ENCODE results near the gene CCR6. TPM values are rescaled to one million over a fixed set of nuclear protein-coding genes. Genes with fewer than 3 reads are reported as not detected.
A peak's percentile ranks its signal among the peaks of the same experiment; 100 is the strongest.

The CCR6 gene
- total RNA-seq, 2 donors from 2014 or later = 57.4 to 60.5 TPM

DNA sequence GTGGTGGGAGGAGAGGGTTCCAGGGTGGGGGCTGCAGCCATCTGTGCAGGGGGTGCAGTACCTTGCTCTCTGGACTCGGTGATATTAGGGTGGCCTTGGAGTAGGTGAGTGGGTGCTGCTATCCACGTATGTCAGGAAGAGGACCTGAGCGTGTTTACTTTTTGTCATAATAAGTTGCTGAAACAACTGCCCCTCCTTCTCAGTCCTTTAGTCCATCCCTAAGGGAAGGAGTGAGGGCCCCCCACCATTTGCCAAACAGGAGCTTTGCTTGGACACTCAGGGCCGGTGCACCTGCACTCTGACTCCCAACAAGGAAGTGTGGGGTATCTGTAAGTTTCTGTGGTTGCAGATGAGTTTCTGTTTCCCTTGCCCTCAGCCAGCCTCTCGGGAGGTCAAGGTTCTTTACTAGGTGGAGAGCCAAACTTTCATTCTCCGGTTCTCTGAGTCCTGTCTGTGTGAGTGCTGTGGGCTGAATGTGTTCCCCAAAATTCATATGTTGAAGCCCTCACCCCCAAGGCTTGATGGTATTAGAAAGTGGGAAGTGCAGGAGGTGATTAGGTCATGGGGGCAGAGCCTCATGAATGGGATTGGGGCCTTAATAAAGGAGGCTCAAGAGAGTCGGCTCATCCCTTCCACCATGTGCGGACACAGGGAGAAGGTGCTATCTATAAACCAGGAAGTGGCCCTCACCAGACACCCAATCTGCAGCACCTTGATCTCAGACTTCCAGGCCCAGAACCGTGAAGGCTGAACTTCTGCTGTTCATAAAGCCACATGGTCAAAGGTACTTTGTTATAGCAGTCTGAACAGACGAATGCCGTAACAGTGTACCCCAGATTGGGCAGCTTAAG lies 19.6 kb upstream of the CCR6 start:
- no peaks in the 10 kb centered on the region for H3K9me3 ChIP-seq (ENCODE audit: control insufficient read depth, low read length, poor library complexity, severe bottlenecking)
- Mint-ChIP-seq H3K4me1 (peaks cover 38% of the 10 kb centered on the region), H3K36me3 (ENCODE audit: low read depth) (no peaks in the 10 kb centered on the region), H3K27me3 (no peaks in the 10 kb centered on the region), H3K27ac (peak overlapping the region; percentile 86), H3K4me3 (peak overlapping the region; percentile 39)
- DNase-seq = no peak
- ATAC-seq = peak; percentile 48

DNA sequence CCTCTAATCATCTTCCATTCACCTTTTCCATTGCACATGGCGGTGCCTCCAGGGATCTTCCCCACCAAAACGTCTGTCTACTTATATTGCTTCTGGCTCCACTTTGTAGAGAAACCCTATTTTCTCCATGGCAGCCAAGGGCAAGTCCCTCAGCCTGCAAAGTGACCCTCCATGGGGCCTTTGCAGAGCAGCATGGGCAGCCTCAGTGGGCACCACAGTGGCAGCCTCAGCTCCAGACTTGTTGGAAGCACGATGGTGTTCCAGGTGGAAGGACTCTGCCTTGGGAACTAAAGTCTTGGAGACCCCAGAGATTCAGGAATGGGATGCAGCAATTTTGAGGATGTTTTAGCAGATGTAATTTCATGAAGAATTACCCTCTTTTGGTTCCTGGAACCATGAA lies 18.5 kb upstream of the CCR6 start:
- peaks cover 32% of the 10 kb centered on the region for H3K4me1 Mint-ChIP-seq
- peak overlapping the region; percentile 28 for H3K4me3 Mint-ChIP-seq
- H3K9me3 ChIP-seq (ENCODE audit: control insufficient read depth, low read length, poor library complexity, severe bottlenecking) = no peaks in the 10 kb centered on the region
- H3K27me3 Mint-ChIP-seq = no peaks in the 10 kb centered on the region
- H3K36me3 Mint-ChIP-seq (ENCODE audit: low read depth) = no peaks in the 10 kb centered on the region
- DNase-seq (no peak), ATAC-seq (no peak)
- no peak overlapping the region for H3K27ac Mint-ChIP-seq

DNA sequence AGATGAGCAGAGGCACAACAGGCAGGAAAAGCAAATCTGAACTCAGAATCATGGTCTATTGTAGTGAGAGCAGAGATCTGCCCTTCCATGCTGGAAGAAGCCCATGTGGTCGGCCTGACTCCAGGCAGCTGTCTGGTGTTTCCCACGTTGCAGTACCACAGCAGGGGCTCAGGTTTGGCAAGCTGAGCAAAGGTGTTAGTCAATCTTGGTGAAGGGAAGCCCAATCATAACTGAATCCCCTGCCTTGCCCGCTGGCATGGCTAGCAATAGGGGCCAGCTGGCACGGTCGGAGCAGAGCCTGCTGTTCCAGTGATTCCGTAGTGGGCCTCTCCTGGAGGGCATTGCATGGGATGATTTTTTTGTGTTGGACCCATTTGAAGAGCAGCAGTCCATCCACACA lies 17.8 kb upstream of the CCR6 start:
- DNase-seq = no peak
- no peak overlapping the region for H3K27ac Mint-ChIP-seq
- ATAC-seq = no peak
- H3K9me3 ChIP-seq (ENCODE audit: control insufficient read depth, low read length, poor library complexity, severe bottlenecking) = no peaks in the 10 kb centered on the region
- no peaks in the 10 kb centered on the region for H3K27me3 Mint-ChIP-seq
- H3K4me1 Mint-ChIP-seq = peaks cover 34% of the 10 kb centered on the region
- no peaks in the 10 kb centered on the region for H3K36me3 Mint-ChIP-seq (ENCODE audit: low read depth)
- H3K4me3 Mint-ChIP-seq = no peak overlapping the region

DNA sequence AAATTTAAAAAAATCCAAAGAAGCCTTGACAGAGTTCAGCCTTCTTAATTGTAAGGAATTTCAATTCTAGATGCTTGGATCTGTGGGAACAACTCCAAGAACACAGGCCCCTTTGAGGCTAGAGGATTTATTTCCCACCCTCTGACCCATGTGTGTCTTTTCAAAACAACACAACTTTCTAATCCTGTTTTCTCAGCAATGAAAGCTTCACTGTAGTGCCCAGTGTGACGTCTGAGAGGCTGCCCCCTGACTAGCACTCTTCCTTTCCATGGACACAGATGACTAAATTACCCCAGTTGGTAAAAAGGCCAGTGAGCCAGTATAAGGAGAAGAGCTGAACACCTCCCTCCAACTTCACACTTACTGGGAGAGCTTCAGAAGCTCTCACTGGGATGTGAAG lies 16.5 kb upstream of the CCR6 start:
- ATAC-seq (no peak), DNase-seq (no peak)
- H3K9me3 ChIP-seq (ENCODE audit: control insufficient read depth, low read length, poor library complexity, severe bottlenecking) = no peaks in the 10 kb centered on the region
- Mint-ChIP-seq H3K4me1 (peaks cover 40% of the 10 kb centered on the region), H3K4me3 (no peak overlapping the region), H3K36me3 (ENCODE audit: low read depth) (no peaks in the 10 kb centered on the region), H3K27ac (no peak overlapping the region), H3K27me3 (no peaks in the 10 kb centered on the region)

DNA sequence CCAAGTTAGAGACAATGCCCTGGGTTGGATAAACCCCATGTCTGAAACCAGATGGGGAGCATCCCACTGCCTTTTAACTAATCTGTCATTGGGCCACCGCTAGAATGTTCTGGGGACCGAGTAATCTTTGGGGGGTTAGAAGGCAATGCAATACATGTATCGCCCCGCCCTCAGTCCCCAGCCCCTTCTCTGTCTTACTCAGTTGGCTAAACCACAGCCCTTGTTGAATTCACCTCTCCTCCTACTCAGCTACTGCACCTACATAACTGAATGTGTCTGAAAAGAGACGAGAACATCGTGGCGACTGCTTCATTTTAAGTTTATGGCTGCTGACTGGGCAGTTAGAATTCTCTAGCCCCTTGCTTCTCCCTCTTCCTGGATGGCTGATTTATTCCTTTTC lies 15.1 kb upstream of the CCR6 start:
- Mint-ChIP-seq H3K4me3 (no peak overlapping the region), H3K27ac (peak overlapping the region; percentile 32), H3K4me1 (peaks cover 49% of the 10 kb centered on the region), H3K36me3 (ENCODE audit: low read depth) (peaks cover 9% of the 10 kb centered on the region), H3K27me3 (no peaks in the 10 kb centered on the region)
- H3K9me3 ChIP-seq (ENCODE audit: control insufficient read depth, low read length, poor library complexity, severe bottlenecking) = no peaks in the 10 kb centered on the region
- no peak for ATAC-seq
- no peak for DNase-seq

DNA sequence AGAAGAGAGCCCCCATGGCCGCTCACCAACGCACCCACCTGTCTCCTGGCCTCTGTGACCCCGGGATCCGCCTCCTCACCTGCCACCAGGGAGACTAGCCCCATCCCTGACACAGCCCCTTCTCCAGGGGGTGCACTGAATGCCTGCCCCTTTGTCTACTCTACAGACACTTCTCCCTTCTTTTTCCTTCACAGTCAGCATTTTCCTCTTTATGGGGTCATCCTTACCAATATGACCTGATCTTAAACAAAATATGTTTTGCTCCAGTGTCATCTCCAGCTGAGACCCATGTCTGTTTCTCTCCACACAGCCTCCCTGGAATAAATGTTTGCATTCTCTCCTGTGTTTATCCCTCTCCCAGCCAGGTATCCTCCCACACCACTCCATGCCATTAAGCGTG lies 14.6 kb upstream of the CCR6 start:
- DNase-seq (no peak), ATAC-seq (no peak)
- H3K36me3 Mint-ChIP-seq (ENCODE audit: low read depth) = peaks cover 12% of the 10 kb centered on the region
- no peaks in the 10 kb centered on the region for H3K9me3 ChIP-seq (ENCODE audit: control insufficient read depth, low read length, poor library complexity, severe bottlenecking)
- H3K27ac Mint-ChIP-seq = peak overlapping the region; percentile 32
- no peak overlapping the region for H3K4me3 Mint-ChIP-seq
- H3K4me1 Mint-ChIP-seq = peaks cover 49% of the 10 kb centered on the region
- no peaks in the 10 kb centered on the region for H3K27me3 Mint-ChIP-seq

DNA sequence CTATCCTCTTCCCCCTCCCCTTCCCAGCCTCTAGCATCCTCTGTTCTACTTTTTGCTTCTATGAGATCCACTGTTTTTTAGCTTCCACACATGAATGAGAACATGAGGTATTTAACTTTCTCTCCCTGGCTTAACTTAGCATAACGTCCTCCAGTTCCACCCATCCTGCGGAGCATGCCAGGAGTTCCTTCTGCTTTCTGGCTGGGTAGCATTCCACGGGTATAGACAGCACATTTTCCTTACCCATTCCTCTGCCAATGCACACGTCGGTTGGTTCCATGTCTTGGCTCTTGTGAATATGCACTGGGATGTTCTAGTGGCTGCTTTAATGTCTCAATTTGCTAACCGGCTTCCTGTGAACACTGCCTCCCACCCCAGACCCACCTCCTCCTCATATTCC lies 13.2 kb upstream of the CCR6 start:
- ATAC-seq (no peak), DNase-seq (no peak)
- H3K27ac Mint-ChIP-seq = peak overlapping the region; percentile 100
- H3K27me3 Mint-ChIP-seq = no peaks in the 10 kb centered on the region
- H3K4me1 Mint-ChIP-seq = peaks cover 54% of the 10 kb centered on the region
- peak overlapping the region; percentile 100 for H3K4me3 Mint-ChIP-seq
- no peaks in the 10 kb centered on the region for H3K9me3 ChIP-seq (ENCODE audit: control insufficient read depth, low read length, poor library complexity, severe bottlenecking)
- H3K36me3 Mint-ChIP-seq (ENCODE audit: low read depth) = peaks cover 16% of the 10 kb centered on the region

DNA sequence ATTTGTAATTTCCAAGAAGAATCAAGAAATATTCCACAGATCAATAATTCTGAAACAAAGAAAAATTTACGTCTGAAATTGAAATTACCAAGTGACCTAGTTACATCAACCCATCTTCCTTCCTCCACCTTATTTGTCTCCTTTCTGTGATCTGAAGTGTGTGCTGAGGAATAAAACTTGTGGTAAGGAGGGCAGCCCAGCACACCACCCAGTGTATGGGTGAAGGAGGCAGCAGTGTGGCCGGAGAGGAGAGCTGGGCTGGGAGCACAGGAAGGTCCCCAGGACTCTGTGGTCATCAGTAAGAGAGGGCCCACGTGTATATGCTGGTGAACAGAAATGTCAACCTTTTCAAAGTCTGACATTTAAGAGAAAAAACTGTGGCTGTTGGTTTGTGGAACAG lies 11.3 kb upstream of the CCR6 start:
- H3K36me3 Mint-ChIP-seq (ENCODE audit: low read depth) = peaks cover 19% of the 10 kb centered on the region
- peak overlapping the region; percentile 100 for H3K27ac Mint-ChIP-seq
- no peak for DNase-seq
- no peaks in the 10 kb centered on the region for H3K9me3 ChIP-seq (ENCODE audit: control insufficient read depth, low read length, poor library complexity, severe bottlenecking)
- peak overlapping the region; percentile 100 for H3K4me3 Mint-ChIP-seq
- H3K4me1 Mint-ChIP-seq = peaks cover 72% of the 10 kb centered on the region
- H3K27me3 Mint-ChIP-seq = no peaks in the 10 kb centered on the region
- ATAC-seq = peak; percentile 26

DNA sequence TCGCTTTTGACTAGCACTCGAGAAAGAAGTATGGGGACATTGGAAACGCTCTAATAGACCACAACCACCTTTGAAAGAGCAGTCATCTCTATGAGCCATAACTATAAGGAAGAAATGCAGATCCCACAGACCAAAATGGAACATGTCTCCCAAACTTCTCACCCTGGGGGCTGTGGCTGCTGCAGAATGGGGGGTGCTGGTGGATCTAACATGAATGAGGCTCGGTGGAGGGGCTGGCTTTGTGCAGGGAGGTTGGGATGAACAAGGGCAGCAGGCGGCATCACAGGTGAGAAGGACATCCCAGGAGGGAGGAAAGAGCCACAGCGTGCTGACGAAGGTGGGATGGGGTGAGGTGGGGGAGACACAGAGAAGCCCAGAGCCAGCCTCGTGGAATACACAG lies 10.5 kb upstream of the CCR6 start:
- Mint-ChIP-seq H3K36me3 (ENCODE audit: low read depth) (peaks cover 19% of the 10 kb centered on the region), H3K4me1 (peaks cover 77% of the 10 kb centered on the region), H3K27me3 (no peaks in the 10 kb centered on the region), H3K27ac (peak overlapping the region; percentile 100), H3K4me3 (peak overlapping the region; percentile 100)
- no peak for ATAC-seq
- H3K9me3 ChIP-seq (ENCODE audit: control insufficient read depth, low read length, poor library complexity, severe bottlenecking) = no peaks in the 10 kb centered on the region
- DNase-seq = no peak

DNA sequence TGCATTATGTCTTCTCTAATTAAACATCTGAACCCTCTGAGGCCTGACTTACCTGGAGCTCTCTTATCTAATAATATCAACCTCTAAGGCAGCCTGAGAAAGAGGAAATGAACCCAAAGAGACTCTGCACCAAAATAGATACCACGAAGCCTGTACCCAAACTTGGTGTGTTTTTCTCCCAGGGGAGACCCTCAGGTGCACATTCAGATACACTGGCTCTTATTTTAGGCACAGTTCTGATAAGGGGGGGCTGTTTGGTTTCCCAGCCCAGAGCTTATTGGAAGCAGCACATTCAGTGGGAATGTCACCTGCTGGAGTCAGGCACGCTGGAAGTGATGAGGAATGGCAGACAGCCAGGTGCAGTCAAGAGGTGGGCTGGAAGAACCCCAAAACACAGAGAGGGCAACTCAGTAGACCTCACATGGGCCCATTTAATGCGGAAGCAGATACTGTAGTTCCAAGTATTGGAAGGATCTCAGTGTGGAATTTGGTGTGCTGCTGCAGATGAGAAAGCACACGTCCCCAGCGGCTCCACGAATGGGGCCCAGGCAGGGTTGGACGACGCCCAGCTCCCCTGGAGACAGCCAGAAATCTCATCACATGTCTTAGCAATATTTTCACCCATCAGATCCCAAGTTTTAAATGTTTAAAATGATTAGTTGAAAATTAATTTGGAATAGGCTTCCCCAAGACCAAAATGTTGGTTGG lies 9.7 kb upstream of the CCR6 start:
- H3K27ac Mint-ChIP-seq = peak overlapping the region; percentile 100
- H3K4me1 Mint-ChIP-seq = peaks cover 80% of the 10 kb centered on the region
- DNase-seq = no peak
- no peak for ATAC-seq
- no peaks in the 10 kb centered on the region for H3K27me3 Mint-ChIP-seq
- H3K9me3 ChIP-seq (ENCODE audit: control insufficient read depth, low read length, poor library complexity, severe bottlenecking) = no peaks in the 10 kb centered on the region
- peaks cover 25% of the 10 kb centered on the region for H3K36me3 Mint-ChIP-seq (ENCODE audit: low read depth)
- peak overlapping the region; percentile 100 for H3K4me3 Mint-ChIP-seq

DNA sequence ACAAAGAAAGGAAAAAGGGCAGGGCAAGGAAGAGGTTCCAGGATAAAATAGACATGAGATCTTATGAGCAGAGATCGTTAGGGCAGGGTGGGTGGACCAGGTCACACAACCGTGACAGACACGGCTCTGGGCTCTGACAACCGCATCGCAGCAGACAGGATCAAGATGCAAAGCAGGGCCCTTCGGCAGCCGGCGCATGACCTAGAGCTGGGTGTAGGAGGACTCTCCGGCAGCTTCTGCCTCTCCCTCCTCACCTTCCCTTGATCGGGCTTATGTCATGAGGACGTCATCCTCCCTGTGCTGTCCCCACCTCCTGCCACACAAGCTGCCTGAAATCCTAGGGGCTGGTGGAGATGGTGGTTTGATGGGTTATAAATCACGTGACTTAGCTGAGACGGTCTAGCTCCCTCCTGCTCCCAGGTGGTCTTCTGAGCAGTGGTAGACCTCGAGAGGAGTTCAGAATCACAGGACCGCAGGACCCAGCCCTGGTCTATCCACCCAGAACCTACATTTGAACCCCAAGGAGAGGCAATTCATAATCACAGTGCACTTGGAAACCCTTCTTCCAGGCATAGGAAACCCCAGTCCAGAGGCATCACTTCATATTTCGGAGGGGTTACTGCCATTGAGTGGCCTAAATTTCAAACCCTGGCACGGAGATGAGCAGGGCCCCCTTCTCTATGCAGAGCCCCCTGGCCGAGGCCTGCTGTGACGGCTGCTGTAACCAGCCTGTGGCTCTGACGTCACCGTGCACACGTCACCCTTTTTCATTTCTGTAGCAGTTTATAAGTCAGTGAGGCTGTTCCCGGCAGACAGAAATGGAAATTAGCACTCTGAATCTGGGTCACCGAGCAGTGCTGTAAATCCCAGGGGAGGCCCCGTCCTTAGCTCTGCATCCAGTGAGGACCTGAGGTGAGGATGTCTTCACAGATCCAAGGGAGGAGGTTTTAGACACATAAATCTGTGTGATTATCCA lies 8.7 kb upstream of the CCR6 start:
- H3K9me3 ChIP-seq (ENCODE audit: control insufficient read depth, low read length, poor library complexity, severe bottlenecking) = no peaks in the 10 kb centered on the region
- H3K27ac Mint-ChIP-seq = peak overlapping the region; percentile 100
- peak overlapping the region; percentile 100 for H3K4me3 Mint-ChIP-seq
- H3K36me3 Mint-ChIP-seq (ENCODE audit: low read depth) = peaks cover 34% of the 10 kb centered on the region
- ATAC-seq = peak; percentile 82
- H3K27me3 Mint-ChIP-seq = no peaks in the 10 kb centered on the region
- DNase-seq = peak; percentile 68 to 84 (median 80)
- peaks cover 86% of the 10 kb centered on the region for H3K4me1 Mint-ChIP-seq

DNA sequence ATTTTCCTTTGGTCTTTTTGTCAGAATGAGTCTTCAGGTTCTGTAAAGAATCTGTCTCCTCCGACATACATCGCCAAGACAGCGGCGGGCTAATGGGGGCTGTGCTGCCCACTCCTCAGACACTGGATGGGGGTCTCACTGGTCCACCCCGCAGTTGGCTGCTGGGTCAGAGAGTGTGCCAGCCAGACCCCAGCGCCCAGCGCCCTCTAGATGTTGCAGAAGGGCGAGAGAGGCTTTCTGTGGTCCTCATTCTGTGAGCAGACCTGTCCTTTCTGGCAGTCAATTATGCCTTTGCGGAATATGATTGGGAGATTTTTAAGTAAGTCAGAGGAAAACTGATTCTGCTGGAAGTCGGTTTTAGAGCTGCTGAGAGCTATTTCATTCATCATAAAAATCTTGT lies 7.8 kb upstream of the CCR6 start:
- DNase-seq (no peak), ATAC-seq (no peak)
- H3K27ac Mint-ChIP-seq = peak overlapping the region; percentile 100
- no peaks in the 10 kb centered on the region for H3K9me3 ChIP-seq (ENCODE audit: control insufficient read depth, low read length, poor library complexity, severe bottlenecking)
- H3K4me3 Mint-ChIP-seq = peak overlapping the region; percentile 100
- H3K27me3 Mint-ChIP-seq = no peaks in the 10 kb centered on the region
- peaks cover 34% of the 10 kb centered on the region for H3K36me3 Mint-ChIP-seq (ENCODE audit: low read depth)
- peaks cover 83% of the 10 kb centered on the region for H3K4me1 Mint-ChIP-seq
